GM23338 (cell line): ENCODE data around the gene CSRNP3. TPM values are rescaled to one million over a fixed set of nuclear protein-coding genes. Genes with fewer than 3 reads are reported as not detected.

Experiments
- ATAC-seq: fragments of 200-7000 bp; cut with Tn5 transposase; 3 replicates; pipeline ENCODE4 v1.9.1; 2020
- DNase-seq: peaks from one replicate; pipeline ENCODE4 v3.0.0-alpha.2; 2015; ENCODE audit warnings: low spot score
- H2AFZ ChIP-seq: fragments of 200-600 bp; sonication (generic); 2 replicates; pipeline ENCODE4 v1.8.0; 2016; ENCODE audit warnings: antibody characterized with exemption, mild to moderate bottlenecking, moderate library complexity
- H3F3A ChIP-seq: fragments of 200-600 bp; sonication (generic); replicated peaks from 2 replicates; pipeline ENCODE4 v1.8.0; 2017; ENCODE audit warnings: antibody characterized with exemption, mixed run types, low read depth
- H3K27ac ChIP-seq: fragments of 200-600 bp; sonication (generic); 2 replicates; pipeline ENCODE4 v1.6.1; 2016; ENCODE audit warnings: low read depth
- H3K27me3 ChIP-seq: fragments of 200-600 bp; sonication (generic); 2 replicates; pipeline ENCODE4 v1.8.0; 2016; ENCODE audit warnings: mild to moderate bottlenecking, mixed run types, moderate library complexity; ENCODE audit not compliant: insufficient read depth
- H3K36me3 ChIP-seq: fragments of 200-600 bp; sonication (generic); 2 replicates; pipeline ENCODE4 v1.8.0; 2016; ENCODE audit warnings: mild to moderate bottlenecking; ENCODE audit not compliant: insufficient read depth
- H3K4me1 ChIP-seq: fragments of 200-600 bp; sonication (generic); 2 replicates; pipeline ENCODE4 v1.8.0; 2016; ENCODE audit warnings: mild to moderate bottlenecking, moderate library complexity; ENCODE audit not compliant: insufficient read depth
- H3K4me2 ChIP-seq: fragments of 200-600 bp; sonication (generic); 2 replicates; pipeline ENCODE4 v1.7.1; 2017; ENCODE audit warnings: mixed run types
- H3K4me3 ChIP-seq: fragments of 200-600 bp; sonication (generic); 2 replicates; pipeline ENCODE4 v1.6.1; 2016; ENCODE audit warnings: mixed run types
- H3K79me2 ChIP-seq: fragments of 200-600 bp; sonication (generic); replicated peaks from 2 replicates; pipeline ENCODE4 v1.8.0; 2017; ENCODE audit warnings: mild to moderate bottlenecking; ENCODE audit not compliant: insufficient read depth
- H3K9me2 ChIP-seq: fragments of 200-600 bp; sonication (generic); 2 replicates; pipeline ENCODE4 v1.8.0; 2017; ENCODE audit not compliant: insufficient read depth
- H4K20me1 ChIP-seq: fragments of 200-600 bp; sonication (generic); replicated peaks from 2 replicates; pipeline ENCODE4 v1.8.0; 2017; ENCODE audit warnings: mild to moderate bottlenecking; ENCODE audit not compliant: insufficient read depth
- H3K27ac Mint-ChIP-seq: 2 replicates; pipeline ENCODE4 v1.8.0; 2020; ENCODE audit warnings: inconsistent platforms, mild to moderate bottlenecking, moderate library complexity, mixed read lengths
- H3K27me3 Mint-ChIP-seq: 3 replicates; pipeline ENCODE4 v1.8.0; 2022; ENCODE audit warnings: low read depth, mild to moderate bottlenecking, moderate library complexity, mixed read lengths, inconsistent platforms; ENCODE audit not compliant: insufficient read depth, poor library complexity
- H3K36me3 Mint-ChIP-seq: 3 replicates; pipeline ENCODE4 v1.8.0; 2021; ENCODE audit warnings: low read depth, mild to moderate bottlenecking, inconsistent platforms, moderate library complexity, mixed read lengths
- H3K4me1 Mint-ChIP-seq: 3 replicates; pipeline ENCODE4 v1.8.0; 2020; ENCODE audit warnings: mild to moderate bottlenecking, inconsistent platforms, mixed read lengths
- H3K4me3 Mint-ChIP-seq: 3 replicates; pipeline ENCODE4 v1.8.0; 2021; ENCODE audit warnings: moderate library complexity, mild to moderate bottlenecking, inconsistent platforms, mixed read lengths
- H3K9me3 Mint-ChIP-seq: 3 replicates; pipeline ENCODE4 v1.8.0; 2020; ENCODE audit warnings: moderate library complexity, mild to moderate bottlenecking, inconsistent platforms, mixed read lengths
- CREB1 ChIP-seq: fragments of 250-450 bp; sonication (Bioruptor Pico); IDR thresholded peaks from 2 replicates; pipeline ENCODE4 v1.5.0; 2020; ENCODE audit warnings: low read depth, mild to moderate bottlenecking, moderate library complexity
- CTCF ChIP-seq, 2 experiments: fragments of 200-600 bp in 1 of 2; sonication (generic) in 1 of 2; conservative IDR thresholded peaks; 2 replicates each; pipeline versions ENCODE4 v1.5.1 to v1.6.1; 2016 to 2017; ENCODE audit warnings: antibody characterized with exemption in 2 of 2, low read depth in 2 of 2, mild to moderate bottlenecking in 2 of 2, moderate library complexity in 1 of 2
- EZH2 ChIP-seq: fragments of 200-600 bp; sonication (generic); IDR thresholded peaks from one replicate; pipeline ENCODE4 v1.8.0; 2017; ENCODE audit warnings: antibody characterized with exemption, mild to moderate bottlenecking, low read depth; ENCODE audit not compliant: unreplicated experiment
- EZH2phosphoT487 ChIP-seq: fragments of 200-600 bp; sonication (generic); IDR thresholded peaks from one replicate; pipeline ENCODE4 v1.8.1; 2018; ENCODE audit warnings: antibody characterized with exemption; ENCODE audit not compliant: unreplicated experiment
- JUNB ChIP-seq: IDR thresholded peaks from one replicate; pipeline ENCODE4 v1.6.1; 2016; ENCODE audit warnings: antibody characterized with exemption; ENCODE audit not compliant: unreplicated experiment
- NANOG ChIP-seq: IDR thresholded peaks from 2 replicates; pipeline ENCODE4 v1.6.1; 2016; ENCODE audit warnings: antibody characterized with exemption, borderline replicate concordance
- POLR2AphosphoS5 ChIP-seq: IDR thresholded peaks from 2 replicates; pipeline ENCODE4 v1.6.1; 2016; ENCODE audit warnings: antibody characterized with exemption, low read depth
- REST ChIP-seq: IDR thresholded peaks from one replicate; pipeline ENCODE4 v1.6.1; 2018; ENCODE audit warnings: antibody characterized with exemption; ENCODE audit not compliant: unreplicated experiment
- STAT1 ChIP-seq: IDR thresholded peaks from one replicate; pipeline ENCODE4 v1.6.1; 2016; ENCODE audit warnings: antibody characterized with exemption; ENCODE audit not compliant: unreplicated experiment
- ZNF114 ChIP-seq: fragments of 250-450 bp; sonication (Bioruptor Pico); IDR thresholded peaks from 2 replicates; pipeline ENCODE4 v1.5.0; 2020; ENCODE audit warnings: mild to moderate bottlenecking, moderate library complexity
- ZNF331 ChIP-seq: fragments of 250-450 bp; sonication (Bioruptor Pico); IDR thresholded peaks from 2 replicates; pipeline ENCODE4 v1.5.0; 2020; ENCODE audit warnings: low read depth, mild to moderate bottlenecking, moderate library complexity
- ZNF462 ChIP-seq: fragments of 250-450 bp; sonication (Bioruptor Pico); IDR thresholded peaks from 2 replicates; pipeline ENCODE4 v1.5.0; 2020; ENCODE audit warnings: mild to moderate bottlenecking, moderate library complexity
- polyA plus RNA-seq: library from polyadenylated mRNA; unstranded; fragments of >200 nt; fragmentation: Nextera tagmentation; extraction: Ambion mirVana; gene quantifications from 2 replicates; pipeline ENCODE4 v1.2.1, GENCODE V29; 2016
- total RNA-seq: library from RNA; depleted of rRNA; stranded (reverse); fragments of >200 nt; shearing (Covaris generic); gene quantifications from 2 replicates; pipeline ENCODE4 v1.2.3, GENCODE V29; 2014
- TF ChIP-seq, protein P1 (sequence below): IDR thresholded peaks from 2 replicates; pipeline ENCODE4 v1.6.1; 2016; ENCODE audit warnings: antibody characterized with exemption

The CSRNP3 gene
- total and polyA plus RNA-seq, 2 experiments from 2014 or later = 3.8 to 6.8 TPM

GRCh38 chr2:165560377-165560988 lies 91.0 kb downstream of the CSRNP3 start:
- H3K4me1 Mint-ChIP-seq = peaks cover 20% of the 10 kb centered on the region
- H3K36me3 Mint-ChIP-seq = no peaks in the 10 kb centered on the region
- Histone ChIP-seq H3K36me3 (0 out of 2 replicates have a peak, but pooled peaks cover 3% of the 10 kb centered on the region), H3K27ac (no peak overlapping the region), H3K4me3 (no peak overlapping the region), H3F3A (no peaks in the 10 kb centered on the region), H4K20me1 (no peaks in the 10 kb centered on the region), H3K4me2 (no peak overlapping the region), H2AFZ (no peak overlapping the region), H3K9me2 (peaks cover under 1% of the 10 kb centered on the region; the same call in 1 of the 2 replicates), H3K4me1 (peaks cover 17% of the 10 kb centered on the region), H3K79me2 (no peaks in the 10 kb centered on the region), H3K27me3 (no peaks in the 10 kb centered on the region)
- H3K27me3 Mint-ChIP-seq = no peaks in the 10 kb centered on the region
- peak overlapping the region; percentile 2; the same call in 1 of the 2 replicates for H3K27ac Mint-ChIP-seq
- H3K4me3 Mint-ChIP-seq = no peak overlapping the region
- TF ChIP-seq STAT1 (no peak), EZH2phosphoT487 (no peak), ZNF331 (CRISPR knock-in tag) (no peak), CTCF (conservative IDR thresholded peaks at IDR 0.05; ENCODE audit: low read depth in 2 of 2) (no peak), POLR2AphosphoS5 (no peak), JUNB (no peak), NANOG (no peak), REST (no peak), ZNF114 (no peak), ZNF462 (no peak), CREB1 (CRISPR knock-in tag) (no peak), EZH2 (no peak)
- TF ChIP-seq, protein P1, sequence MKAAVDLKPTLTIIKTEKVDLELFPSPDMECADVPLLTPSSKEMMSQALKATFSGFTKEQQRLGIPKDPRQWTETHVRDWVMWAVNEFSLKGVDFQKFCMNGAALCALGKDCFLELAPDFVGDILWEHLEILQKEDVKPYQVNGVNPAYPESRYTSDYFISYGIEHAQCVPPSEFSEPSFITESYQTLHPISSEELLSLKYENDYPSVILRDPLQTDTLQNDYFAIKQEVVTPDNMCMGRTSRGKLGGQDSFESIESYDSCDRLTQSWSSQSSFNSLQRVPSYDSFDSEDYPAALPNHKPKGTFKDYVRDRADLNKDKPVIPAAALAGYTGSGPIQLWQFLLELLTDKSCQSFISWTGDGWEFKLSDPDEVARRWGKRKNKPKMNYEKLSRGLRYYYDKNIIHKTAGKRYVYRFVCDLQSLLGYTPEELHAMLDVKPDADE = no peak
- DNase-seq (no peak), ATAC-seq (0 out of 3 replicates have a peak, but pooled peaks have one; percentile 23)
- H3K9me3 Mint-ChIP-seq = no peaks in the 10 kb centered on the region
